Natural killer cell (primary cell): ENCODE results near the gene MTIF3. TPM values are rescaled to one million over a fixed set of nuclear protein-coding genes. Genes with fewer than 3 reads are reported as not detected.

Experiments used
- ATAC-seq, 3 donors: fragments of 150-1000 bp in 2 of 3; fragments of 200-7000 bp in 1 of 3; cut with Tn5 transposase; 1 replicate in 1 of 3; 2 replicates in 2 of 3; pipeline ENCODE4 v1.10.0; 2021; ENCODE audit warnings: mild to moderate bottlenecking in 2 of 3, moderate library complexity in 2 of 3
- DNase-seq, 2 donors: peaks; one replicate each; pipeline versions ENCODE4 v3.0.0 to v3.0.0-alpha.2; 2013 to 2021; ENCODE audit warnings: mixed read lengths in 1 of 2
- H3K27ac ChIP-seq: one replicate; pipeline ENCODE4 v1.5.1; 2013; ENCODE audit warnings: mild to moderate bottlenecking, low read length
- H3K27me3 ChIP-seq: one replicate; pipeline ENCODE4 v1.6.1; 2013; ENCODE audit warnings: low read length; ENCODE audit not compliant: control insufficient read depth, insufficient read depth
- H3K36me3 ChIP-seq: one replicate; pipeline ENCODE4 v1.6.1; 2013; ENCODE audit warnings: low read length; ENCODE audit not compliant: control insufficient read depth, insufficient read depth
- H3K4me1 ChIP-seq: one replicate; pipeline ENCODE4 v1.6.1; 2013; ENCODE audit warnings: low read length; ENCODE audit not compliant: control insufficient read depth, insufficient read depth
- H3K4me3 ChIP-seq: one replicate; pipeline ENCODE4 v1.5.1; 2013; ENCODE audit warnings: low read length
- H3K9me3 ChIP-seq: one replicate; pipeline ENCODE4 v1.6.1; 2013; ENCODE audit warnings: low read length; ENCODE audit not compliant: control insufficient read depth, insufficient read depth
- H3K27ac Mint-ChIP-seq, 2 donors: one replicate each; pipeline ENCODE4 v1.8.0; 2022; ENCODE audit warnings: mild to moderate bottlenecking in 2 of 2, mixed read lengths in 2 of 2, moderate library complexity in 1 of 2
- H3K27me3 Mint-ChIP-seq, 2 donors: one replicate each; pipeline ENCODE4 v1.8.0; 2022; ENCODE audit warnings: low read depth in 2 of 2, mixed read lengths in 2 of 2
- H3K36me3 Mint-ChIP-seq: one replicate; pipeline ENCODE4 v1.8.0; 2022; ENCODE audit warnings: mixed read lengths
- H3K4me1 Mint-ChIP-seq, 2 donors: one replicate each; pipeline ENCODE4 v1.8.0; 2022; ENCODE audit warnings: mixed read lengths in 2 of 2
- H3K4me3 Mint-ChIP-seq: one replicate; pipeline ENCODE4 v1.8.0; 2022; ENCODE audit warnings: mild to moderate bottlenecking, moderate library complexity, mixed read lengths
- H3K9me3 Mint-ChIP-seq, 2 donors: one replicate each; pipeline ENCODE4 v1.8.0; 2022; ENCODE audit warnings: mixed read lengths in 2 of 2
- WGBS: methylation state at CpG from one replicate; pipeline ENCODE4 v1.1.7; 2013; ENCODE audit warnings: missing lambda C conversion rate; ENCODE audit not compliant: insufficient coverage; 5-methylcytosine and 5-hydroxymethylcytosine counted together
- intact Hi-C: fragments of 100-400 bp; cut with micrococcal nuclease; formaldehyde crosslinking; loops from one replicate; pipeline ENCODE4 v1.14.2; 2022
- total RNA-seq, 4 donors: library from RNA; stranded (reverse); fragments of 120-200 nt in 1 of 4; gene quantifications; one replicate each; pipeline versions ENCODE4 v1.2.3 to v1.2.4, GENCODE V29; 2013 to 2022
- TF ChIP-seq, protein P1 (sequence below): fragments of 200-600 bp; IDR thresholded peaks from one replicate; pipeline ENCODE4 v1.8.0; 2022; ENCODE audit warnings: antibody characterized with exemption

The MTIF3 gene
- total RNA-seq, 3 donors from 2014 or later (not counting 1 experiment from before 2014, with no cell fraction given): 30.2 to 56.6 (median 36.8) TPM

DNA sequence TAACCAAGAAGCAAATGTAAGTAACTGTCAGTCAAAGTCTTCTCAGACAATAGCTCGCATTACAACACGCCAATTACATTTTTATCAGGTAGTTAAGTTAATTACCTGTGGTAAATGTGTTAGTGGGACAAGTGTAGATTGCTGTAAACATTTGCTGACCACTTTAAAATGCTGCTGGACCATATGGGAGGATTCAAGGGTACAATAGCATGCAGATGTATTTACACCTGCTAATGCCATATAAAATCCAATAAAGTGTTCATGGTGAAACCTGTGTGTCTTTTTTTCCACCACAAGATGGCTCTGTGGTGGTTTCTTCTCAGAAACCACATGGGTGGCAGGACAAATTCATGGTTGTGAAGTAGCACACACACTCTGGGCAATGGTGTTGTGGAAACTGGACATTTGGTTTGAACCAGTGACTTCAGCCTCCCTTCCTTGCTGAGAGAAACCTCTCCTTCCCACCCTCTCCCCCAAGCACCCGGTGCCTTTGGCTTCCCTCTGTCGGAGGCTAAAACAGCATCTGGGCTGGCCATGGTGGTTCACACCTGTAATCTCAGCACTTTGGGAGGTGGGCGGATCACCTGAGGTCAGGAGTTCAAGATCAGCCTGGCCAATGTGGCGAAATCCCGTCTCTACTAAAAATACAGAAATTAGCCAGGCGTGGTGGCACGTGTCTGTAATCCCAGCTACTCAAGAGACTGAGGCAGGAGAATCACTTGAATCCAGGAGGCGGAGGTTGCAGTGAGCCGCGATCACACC lies 44.0 kb downstream of the MTIF3 start:
- H3K4me1 Mint-ChIP-seq: peaks cover 0 to 6% of the 10 kb centered on the region in 2 donors

DNA sequence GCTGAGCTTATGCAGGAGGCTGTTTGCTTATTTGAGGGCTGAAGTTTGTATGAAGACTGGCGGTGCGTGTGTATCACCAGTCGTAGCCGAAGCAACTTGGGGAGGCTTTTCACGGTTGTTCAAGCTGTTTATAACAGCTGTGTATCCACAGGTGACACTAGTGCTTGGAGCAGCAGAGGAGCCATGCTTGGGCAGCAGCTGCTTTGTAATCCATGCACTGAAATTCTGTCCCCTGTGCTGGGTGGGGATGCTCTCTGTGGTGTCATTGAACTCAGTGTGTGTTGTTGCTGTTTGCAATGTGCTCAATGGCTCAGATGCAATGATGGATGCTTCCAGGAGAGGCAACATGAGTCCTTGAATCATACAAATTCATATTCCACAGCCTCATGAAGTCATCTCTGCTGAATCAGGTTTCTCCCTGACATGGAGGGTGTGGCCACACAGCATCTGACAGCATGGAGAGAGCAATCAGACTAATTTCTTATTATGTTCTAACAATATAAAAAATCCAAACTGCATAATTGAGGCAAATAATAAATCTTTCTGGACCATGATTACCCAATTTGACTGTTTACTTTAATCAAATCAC lies 44.7 kb downstream of the MTIF3 start:
- Histone ChIP-seq H3K4me1 (peaks cover 7% of the 10 kb centered on the region), H3K36me3 (no peaks in the 10 kb centered on the region), H3K9me3 (no peaks in the 10 kb centered on the region), H3K4me3 (no peak overlapping the region), H3K27me3 (no peaks in the 10 kb centered on the region), H3K27ac (no peak overlapping the region)
- no peak for DNase-seq
- Mint-ChIP-seq H3K27ac (no peak overlapping the region), H3K9me3 (no peaks in the 10 kb centered on the region), H3K4me3 (no peak overlapping the region), H3K36me3 (no peaks in the 10 kb centered on the region), H3K4me1 (peaks cover 0 to 6% of the 10 kb centered on the region in 2 donors), H3K27me3 (peaks cover 3 to 29% of the 10 kb centered on the region in 2 donors)
- ATAC-seq: no peak
- intact Hi-C loops: loop anchor here (1.0 to 10.0 kb wide), 2 partner anchors 49 to 421 kb away; partner anchors contain the start of gene MTIF3
- 92% methylated on average over 5 of the region's 5 CpGs for WGBS
- TF ChIP-seq, protein P1, sequence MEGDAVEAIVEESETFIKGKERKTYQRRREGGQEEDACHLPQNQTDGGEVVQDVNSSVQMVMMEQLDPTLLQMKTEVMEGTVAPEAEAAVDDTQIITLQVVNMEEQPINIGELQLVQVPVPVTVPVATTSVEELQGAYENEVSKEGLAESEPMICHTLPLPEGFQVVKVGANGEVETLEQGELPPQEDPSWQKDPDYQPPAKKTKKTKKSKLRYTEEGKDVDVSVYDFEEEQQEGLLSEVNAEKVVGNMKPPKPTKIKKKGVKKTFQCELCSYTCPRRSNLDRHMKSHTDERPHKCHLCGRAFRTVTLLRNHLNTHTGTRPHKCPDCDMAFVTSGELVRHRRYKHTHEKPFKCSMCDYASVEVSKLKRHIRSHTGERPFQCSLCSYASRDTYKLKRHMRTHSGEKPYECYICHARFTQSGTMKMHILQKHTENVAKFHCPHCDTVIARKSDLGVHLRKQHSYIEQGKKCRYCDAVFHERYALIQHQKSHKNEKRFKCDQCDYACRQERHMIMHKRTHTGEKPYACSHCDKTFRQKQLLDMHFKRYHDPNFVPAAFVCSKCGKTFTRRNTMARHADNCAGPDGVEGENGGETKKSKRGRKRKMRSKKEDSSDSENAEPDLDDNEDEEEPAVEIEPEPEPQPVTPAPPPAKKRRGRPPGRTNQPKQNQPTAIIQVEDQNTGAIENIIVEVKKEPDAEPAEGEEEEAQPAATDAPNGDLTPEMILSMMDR: no peak

More for the DNA sequence above, 44.0 kb downstream of the MTIF3 start:
- peaks cover 5% of the 10 kb centered on the region for H3K4me1 ChIP-seq
- no peak overlapping the region for H3K4me3 Mint-ChIP-seq
- peaks cover 3 to 29% of the 10 kb centered on the region in 2 donors for H3K27me3 Mint-ChIP-seq
- H3K27me3 ChIP-seq: no peaks in the 10 kb centered on the region
- peak in 1 of 2 donors; percentile 78 for DNase-seq
- H3K9me3 ChIP-seq: no peaks in the 10 kb centered on the region
- no peaks in the 10 kb centered on the region for H3K9me3 Mint-ChIP-seq
- no peak overlapping the region for H3K27ac ChIP-seq
- intact Hi-C loops: loop anchor here (1.0 to 10.0 kb wide), 2 partner anchors 48 to 420 kb away; partner anchors contain the start of gene MTIF3
- no peak overlapping the region for H3K4me3 ChIP-seq
- no peak overlapping the region for H3K27ac Mint-ChIP-seq
- no peaks in the 10 kb centered on the region for H3K36me3 ChIP-seq
- peak in 2 of 3 donors; percentile 60 for ATAC-seq
- 80% methylated on average over 12 of the region's 12 CpGs for WGBS
- TF ChIP-seq, protein P1: peak; percentile 59
- no peaks in the 10 kb centered on the region for H3K36me3 Mint-ChIP-seq

DNA sequence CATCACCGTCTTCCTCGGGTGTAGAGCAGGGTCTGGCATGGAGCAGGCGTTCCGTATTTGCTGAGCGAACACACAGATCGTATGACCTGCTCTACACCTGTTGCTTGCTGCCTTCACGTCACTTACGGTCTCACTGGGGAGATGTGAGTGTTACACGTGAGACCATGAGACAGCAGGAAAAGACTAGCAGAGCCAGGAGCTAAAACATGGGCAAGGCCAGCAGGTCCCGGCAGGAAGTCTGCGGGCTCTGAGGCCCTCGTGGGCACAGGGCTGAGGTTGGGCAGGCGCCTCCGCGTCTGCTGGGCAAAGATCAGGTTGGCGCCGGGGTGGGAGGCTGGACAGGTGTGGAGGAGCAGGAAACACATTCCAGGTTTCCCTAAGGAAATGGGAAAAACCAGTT lies 45.7 kb downstream of the MTIF3 start:
- WGBS: 66% methylated on average over 17 of the region's 17 CpGs
- Mint-ChIP-seq H3K27me3 (peaks cover 0 to 21% of the 10 kb centered on the region in 2 donors), H3K4me1 (peaks cover 0 to 6% of the 10 kb centered on the region in 2 donors), H3K9me3 (no peaks in the 10 kb centered on the region), H3K27ac (no peak overlapping the region), H3K4me3 (no peak overlapping the region), H3K36me3 (no peaks in the 10 kb centered on the region)
- H3K27me3 ChIP-seq: no peaks in the 10 kb centered on the region
- intact Hi-C loops: loop anchor here (10.0 kb wide), 1 partner anchor 50 kb away; the partner anchor contains the start of gene MTIF3
- DNase-seq (no peak), ATAC-seq (no peak)
- H3K9me3 ChIP-seq: no peaks in the 10 kb centered on the region
- TF ChIP-seq, protein P1: no peak
- no peak overlapping the region for H3K27ac ChIP-seq
- peaks cover 7% of the 10 kb centered on the region for H3K4me1 ChIP-seq
- no peak overlapping the region for H3K4me3 ChIP-seq
- no peaks in the 10 kb centered on the region for H3K36me3 ChIP-seq
